Right ventricle myocardium superior (tissue), 1 donor: Measurements from ENCODE around the gene CACNG7. TPM values are rescaled to one million over a fixed set of nuclear protein-coding genes. Genes with fewer than 3 reads are reported as not detected.

ENCODE experiments used
- ATAC-seq: fragments of 200-7000 bp; cut with Tn5 transposase; one replicate; pipeline ENCODE4 v1.9.1; 2020; ENCODE audit warnings: mild to moderate bottlenecking; ENCODE audit not compliant: poor library complexity
- DNase-seq: peaks from one replicate; pipeline ENCODE4 v3.0.0-alpha.2; 2020
- intact Hi-C: fragments of 100-400 bp; cut with DNase I; formaldehyde crosslinking; loops from one replicate; pipeline ENCODE4 v1.11.2; 2022
- total RNA-seq: library from RNA; stranded (reverse); fragmentation: NEBNext Ultra II Directional; extraction: Animal tissue kit (Norgen Biotek cat#: 25700); gene quantifications from one replicate; pipeline ENCODE4 v1.2.1, GENCODE V29; 2021
- donor health status: DM: no; HTN: yes; CAD: no; lungs with severe emphysema.

The CACNG7 gene
- total RNA-seq, 1 donor from 2014 or later: not detected

DNA sequence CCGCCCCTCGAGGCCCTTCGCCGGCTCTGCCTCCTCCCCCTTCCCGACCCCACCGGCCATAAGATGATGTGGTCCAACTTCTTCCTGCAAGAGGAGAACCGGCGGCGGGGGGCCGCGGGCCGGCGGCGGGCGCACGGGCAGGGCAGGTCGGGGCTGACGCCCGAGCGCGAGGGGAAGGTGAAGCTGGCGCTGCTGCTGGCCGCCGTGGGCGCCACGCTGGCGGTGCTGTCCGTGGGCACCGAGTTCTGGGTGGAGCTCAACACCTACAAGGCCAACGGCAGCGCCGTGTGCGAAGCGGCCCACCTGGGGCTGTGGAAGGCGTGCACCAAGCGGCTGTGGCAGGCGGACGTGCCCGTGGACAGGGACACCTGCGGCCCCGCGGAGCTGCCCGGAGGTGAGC, 83.7 kb downstream of the CACNG7 start:
- DNase-seq (no peak), ATAC-seq (no peak)
- intact Hi-C loops: no loop called here

DNA sequence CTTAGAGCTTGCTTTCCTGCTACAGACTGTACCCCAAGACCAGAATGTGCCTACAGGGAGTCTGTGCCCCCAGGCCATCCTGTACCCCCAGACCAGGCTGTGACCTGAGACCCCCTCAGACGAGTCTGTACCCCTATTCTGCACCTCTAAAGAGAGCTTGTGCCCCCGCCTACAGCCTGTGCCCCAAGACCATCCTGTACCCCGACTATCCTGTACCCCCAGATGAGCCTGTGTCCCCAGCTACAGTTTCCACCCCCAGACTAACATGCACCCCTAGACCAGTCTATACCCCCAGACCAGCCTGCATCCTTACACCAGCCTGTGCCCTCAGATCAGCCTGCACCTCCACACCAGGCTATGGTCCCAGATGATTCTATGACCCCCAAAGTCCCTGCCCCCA, 84.4 kb downstream of the CACNG7 start:
- DNase-seq (no peak), ATAC-seq (no peak)
- intact Hi-C loops: no loop called here

Other genes starting within 250 kb of the CACNG7 start
- gene NLRP12, start 85.0 kb upstream of the CACNG7 start, total RNA-seq: 0.22 TPM
- 115 TPM for gene MYADM, start 41.4 kb upstream of the CACNG7 start, total RNA-seq
- gene PRKCG, start 27.1 kb upstream of the CACNG7 start, total RNA-seq: not detected
- gene CACNG8, start 53.7 kb downstream of the CACNG7 start, total RNA-seq: 0.03 TPM
- not detected for gene CACNG6, start 82.4 kb downstream of the CACNG7 start, total RNA-seq
- not detected for gene VSTM1, start 154.6 kb downstream of the CACNG7 start, total RNA-seq
- gene TARM1, start 172.1 kb downstream of the CACNG7 start, total RNA-seq: not detected
- gene OSCAR, start 191.5 kb downstream of the CACNG7 start, total RNA-seq: 0.54 TPM
- 493 TPM for gene NDUFA3, start 193.6 kb downstream of the CACNG7 start, total RNA-seq
- gene TFPT, start 206.4 kb downstream of the CACNG7 start, total RNA-seq: 9.4 TPM
- gene PRPF31, start 206.5 kb downstream of the CACNG7 start, total RNA-seq: 39.9 TPM
- gene CNOT3, start 228.5 kb downstream of the CACNG7 start, total RNA-seq: 17.6 TPM